ENCODE results near the gene PLCB1.
"Not testable (repeated sequence)": the region's sequence is repeated elsewhere in the genome, so short reads cannot be mapped to it uniquely, and the experiment has no call there.

PLCB1 gene

GRCh38 chr20:8414586-8415274 is 282.7 kb downstream of the PLCB1 start:
- peak; percentile 28 for DNase-seq

GRCh38 chr20:8421981-8422380 is 289.9 kb downstream of the PLCB1 start:
- DNase-seq: no peak

GRCh38 chr20:8423482-8423881 is 291.4 kb downstream of the PLCB1 start:
- no peak for DNase-seq

GRCh38 chr20:8424010-8424409 is 291.9 kb downstream of the PLCB1 start:
- no peak for DNase-seq

GRCh38 chr20:8425016-8425415 is 292.9 kb downstream of the PLCB1 start:
- no peak for DNase-seq

- no peak for DNase-seq
These were observed 293.7 kb downstream of the PLCB1 start for GRCh38 chr20:8425802-8426201.

- no peak for DNase-seq
These were observed 295.5 kb downstream of the PLCB1 start for GRCh38 chr20:8427419-8428040.

- no peak for DNase-seq
These were observed 296.9 kb downstream of the PLCB1 start for GRCh38 chr20:8428988-8429387.

GRCh38 chr20:8431538-8432434 is 299.7 kb downstream of the PLCB1 start:
- no peak for DNase-seq

- DNase-seq: peak; percentile 30
These were observed 300.5 kb downstream of the PLCB1 start for GRCh38 chr20:8432435-8433148.

GRCh38 chr20:8433291-8433690 is 301.2 kb downstream of the PLCB1 start:
- DNase-seq: no peak

- DNase-seq: no peak
These were observed 302.3 kb downstream of the PLCB1 start for GRCh38 chr20:8434326-8434876.

- DNase-seq: no peak
These were observed 303.4 kb downstream of the PLCB1 start for GRCh38 chr20:8435285-8436035.

- DNase-seq: not testable (repeated sequence)
These were observed 304.9 kb downstream of the PLCB1 start for GRCh38 chr20:8436938-8437337.

GRCh38 chr20:8438748-8439147 is 306.7 kb downstream of the PLCB1 start:
- DNase-seq: no peak

- no peak for DNase-seq
These were observed 311.5 kb downstream of the PLCB1 start for GRCh38 chr20:8443464-8444072.

GRCh38 chr20:8447262-8448120 is 315.4 kb downstream of the PLCB1 start:
- DNase-seq: no peak

- DNase-seq: no peak
These were observed 317.1 kb downstream of the PLCB1 start for GRCh38 chr20:8449123-8449522.

- no peak for DNase-seq
These were observed 322.2 kb downstream of the PLCB1 start for GRCh38 chr20:8454137-8454712.

- no peak for DNase-seq
These were observed 324.7 kb downstream of the PLCB1 start for GRCh38 chr20:8456765-8457164.

Data from eye (tissue), 1 donor.